22Rv1 (cell line): ENCODE measurements around the gene XRN2.

Experiments
- H3K27ac ChIP-seq: fragments of 450-650 bp; 2 replicates; pipeline ENCODE4 v1.5.1; 2017
- CTCF ChIP-seq: fragments of 450-650 bp; IDR thresholded peaks from 2 replicates; pipeline ENCODE4 v1.5.1; 2017; ENCODE audit warnings: mild to moderate bottlenecking
- ZFX ChIP-seq: fragments of 450-650 bp; IDR thresholded peaks from 2 replicates; pipeline ENCODE4 v1.6.1; 2017; ENCODE audit warnings: antibody characterized with exemption, borderline replicate concordance

The XRN2 gene

GRCh38 chr20:21344961-21345360 lies 41.8 kb downstream of the XRN2 start:
- TF ChIP-seq ZFX (no peak), CTCF (no peak)
- no peak overlapping the region for H3K27ac ChIP-seq

- no peak for TF ChIP-seq ZFX
- TF ChIP-seq CTCF = no peak
- H3K27ac ChIP-seq = no peak overlapping the region
Measured at GRCh38 chr20:21352703-21353102, 49.6 kb downstream of the XRN2 start.

- H3K27ac ChIP-seq = no peak overlapping the region
- TF ChIP-seq CTCF (no peak), ZFX (no peak)
Measured at GRCh38 chr20:21353236-21353635, 50.1 kb downstream of the XRN2 start.

- H3K27ac ChIP-seq = no peak overlapping the region
- TF ChIP-seq CTCF (no peak), ZFX (no peak)
Measured at GRCh38 chr20:21355981-21356380, 52.9 kb downstream of the XRN2 start.

- no peak overlapping the region for H3K27ac ChIP-seq
- TF ChIP-seq ZFX (no peak), CTCF (no peak)
Measured at GRCh38 chr20:21356386-21356785, 53.3 kb downstream of the XRN2 start.

GRCh38 chr20:21357844-21358243 lies 54.7 kb downstream of the XRN2 start:
- H3K27ac ChIP-seq = no peak overlapping the region
- TF ChIP-seq ZFX (no peak), CTCF (no peak)

GRCh38 chr20:21358737-21359136 lies 55.6 kb downstream of the XRN2 start:
- TF ChIP-seq ZFX = no peak
- no peak for TF ChIP-seq CTCF
- H3K27ac ChIP-seq = no peak overlapping the region
